CD4-positive, alpha-beta T cell treated with Interleukin-15 for 4 hours (primary cell): Measurements from ENCODE around the gene TSSK2.

Source experiments
- DNase-seq: peaks from one replicate; pipeline ENCODE4 v3.0.0-alpha.2; 2020; ENCODE audit warnings: low spot score

TSSK2 gene

GRCh38 chr22:19125011-19125410, 6.1 kb upstream of the TSSK2 start:
- no peak for DNase-seq

GRCh38 chr22:19125474-19126308, 5.4 kb upstream of the TSSK2 start:
- DNase-seq = no peak

GRCh38 chr22:19126309-19127273, 4.5 kb upstream of the TSSK2 start:
- no peak for DNase-seq

- no peak for DNase-seq
These were observed 3.6 kb upstream of the TSSK2 start for GRCh38 chr22:19127329-19128008.

- DNase-seq = no peak
These were observed 3.1 kb upstream of the TSSK2 start for GRCh38 chr22:19128009-19128401.

- no peak for DNase-seq
These were observed 2.0 kb upstream of the TSSK2 start for GRCh38 chr22:19128946-19129727.

GRCh38 chr22:19129871-19130270, 1.2 kb upstream of the TSSK2 start:
- DNase-seq = no peak

GRCh38 chr22:19131685-19132015, 542 bp downstream of the TSSK2 start:
- no peak for DNase-seq

- no peak for DNase-seq
These were observed 1.0 kb downstream of the TSSK2 start for GRCh38 chr22:19132153-19132552.

- no peak for DNase-seq
These were observed 1.7 kb downstream of the TSSK2 start for GRCh38 chr22:19132693-19133400.

GRCh38 chr22:19133561-19133960, 2.5 kb downstream of the TSSK2 start:
- DNase-seq = no peak

- DNase-seq = no peak
These were observed 3.2 kb downstream of the TSSK2 start for GRCh38 chr22:19134176-19134831.

GRCh38 chr22:19134874-19135273, 3.8 kb downstream of the TSSK2 start:
- DNase-seq = no peak

GRCh38 chr22:19136915-19137314, 5.8 kb downstream of the TSSK2 start:
- DNase-seq = no peak

- no peak for DNase-seq
These were observed 6.5 kb downstream of the TSSK2 start for GRCh38 chr22:19137384-19138216.

- DNase-seq = no peak
These were observed 7.3 kb downstream of the TSSK2 start for GRCh38 chr22:19138217-19139000.

- DNase-seq = no peak
These were observed 7.9 kb downstream of the TSSK2 start for GRCh38 chr22:19139001-19139356.

- no peak for DNase-seq
These were observed 8.9 kb downstream of the TSSK2 start for GRCh38 chr22:19139974-19140373.

- DNase-seq = no peak
These were observed 11.3 kb downstream of the TSSK2 start for GRCh38 chr22:19142394-19142793.
